Kidney (tissue), 14 donors: ENCODE results near the gene PXT1. TPM values are rescaled to one million over a fixed set of nuclear protein-coding genes. Genes with fewer than 3 reads are reported as not detected.

ENCODE experiments used
- DNase-seq, 5 donors: peaks; one replicate each; pipeline ENCODE4 v3.0.0-alpha.2; 2013 to 2020
- FAIRE-seq: peaks from 2 replicates; lab custom pipeline; 2012; peaks lifted over from hg19 to GRCh38; lab: Jason Lieb, UNC
- H3K27ac ChIP-seq, 2 donors: one replicate each; pipeline ENCODE4 v1.7.0; 2013; ENCODE audit warnings: low read depth in 2 of 2, low read length in 2 of 2, inconsistent platforms in 1 of 2
- H3K27me3 ChIP-seq: one replicate; pipeline ENCODE4 v1.7.1; 2013; ENCODE audit warnings: low read length, inconsistent platforms; ENCODE audit not compliant: control insufficient read depth, insufficient read depth
- H3K36me3 ChIP-seq, 3 donors: one replicate each; pipeline versions ENCODE4 v1.7.0 to v1.7.1; 2013; ENCODE audit warnings: low read length in 3 of 3, control low read depth in 1 of 3, inconsistent platforms in 1 of 3; ENCODE audit not compliant: insufficient read depth in 3 of 3, control insufficient read depth in 2 of 3
- H3K4me1 ChIP-seq, 3 donors: one replicate each; pipeline versions ENCODE4 v1.7.0 to v1.7.1; 2013; ENCODE audit warnings: low read length in 3 of 3, inconsistent platforms in 1 of 3, low read depth in 1 of 3; ENCODE audit not compliant: control insufficient read depth in 2 of 3, insufficient read depth in 2 of 3
- H3K4me3 ChIP-seq, 3 donors: one replicate each; pipeline versions ENCODE4 v1.7.0 to v1.8.1; 2013; ENCODE audit warnings: low read length in 3 of 3, control low read depth in 1 of 3, inconsistent platforms in 1 of 3
- H3K9ac ChIP-seq, 3 donors: one replicate each; pipeline versions ENCODE4 v1.7.0 to v1.7.1; 2013; ENCODE audit warnings: low read length in 3 of 3, control low read depth in 1 of 3, inconsistent platforms in 1 of 3
- H3K9me3 ChIP-seq, 3 donors: one replicate each; pipeline versions ENCODE4 v1.7.0 to v1.7.1; 2013; ENCODE audit warnings: low read length in 3 of 3, control low read depth in 1 of 3, inconsistent platforms in 1 of 3; ENCODE audit not compliant: control insufficient read depth in 2 of 3, insufficient read depth in 1 of 3
- CTCF ChIP-seq: IDR thresholded peaks from 3 replicates; pipeline ENCODE4 v1.5.1; 2012; ENCODE audit warnings: mild to moderate bottlenecking, moderate library complexity, borderline replicate concordance; ENCODE audit not compliant: insufficient read depth; ENCODE audit errors: extremely low read depth
- intact Hi-C: fragments of 100-400 bp; cut with DNase I; formaldehyde crosslinking; loops from one replicate; pipeline ENCODE4 v1.11.1; 2022
- polyA plus RNA-seq: library from polyadenylated mRNA; stranded (reverse); fragments of 350-450 nt; fragmentation: Illumina TruSeq; extraction: RNeasy Lipid Tissue Mini Kit (QIAGEN cat#74804); gene quantifications from one replicate; pipeline ENCODE4 v1.2.3, GENCODE V29; 2014; ENCODE audit warnings: low read depth, low replicate concordance; ENCODE audit not compliant: insufficient read depth
- total RNA-seq: library from RNA; stranded (reverse); fragmentation: NEBNext Ultra II Directional; extraction: Animal tissue kit (Norgen Biotek cat#: 25700); gene quantifications from one replicate; pipeline ENCODE4 v1.2.1, GENCODE V29; 2021
- donor health status: control.
- donor health status: control.
- donor health status: control.
- donor health status: control.
- donor health status: control.
- donor health status: DM: yes; HTN: yes; CAD: no.
- donor health status: Normal renal cell carcinoma (clear cell type).

PXT1 gene
- total and polyA plus RNA-seq, 2 donors from 2014 or later, result 0.13 TPM; not detected in 1

- Histone ChIP-seq H3K27ac (no peak overlapping the region), H3K4me3 (no peak overlapping the region), H3K9ac (no peak overlapping the region), H3K27me3 (no peaks in the 10 kb centered on the region), H3K9me3 (no peaks in the 10 kb centered on the region), H3K36me3 (no peaks in the 10 kb centered on the region), H3K4me1 (no peaks in the 10 kb centered on the region)
- no peak for TF ChIP-seq CTCF
- FAIRE-seq (no peak), DNase-seq (no peak)
- intact Hi-C loops, result no loop called here
Measured at GRCh38 chr6:36371211-36371610, 71.4 kb downstream of the PXT1 start.

DNA sequence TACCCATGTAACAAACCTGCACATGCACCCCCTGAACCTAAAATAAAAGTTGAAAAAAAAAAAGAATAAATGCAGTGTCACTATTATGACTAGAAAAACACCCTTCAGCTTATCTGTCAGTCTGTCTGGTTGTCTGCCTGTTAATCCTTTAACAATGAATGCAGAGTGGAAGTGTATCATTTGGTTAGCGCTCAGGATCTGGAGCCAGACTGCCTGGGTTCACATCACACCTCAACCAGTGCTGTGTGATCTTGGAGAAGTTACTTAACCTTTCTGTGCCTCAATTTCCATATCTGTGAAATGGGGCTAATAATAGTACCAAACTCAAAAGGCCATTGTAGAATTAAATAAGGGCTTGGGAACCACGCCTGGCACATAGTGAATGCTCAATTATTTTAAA is 72.0 kb downstream of the PXT1 start:
- no peak overlapping the region for H3K9ac ChIP-seq
- no peaks in the 10 kb centered on the region for H3K36me3 ChIP-seq
- FAIRE-seq (no peak), DNase-seq (no peak)
- H3K27me3 ChIP-seq, result no peaks in the 10 kb centered on the region
- no peak overlapping the region for H3K4me3 ChIP-seq
- no peak overlapping the region for H3K27ac ChIP-seq
- no peaks in the 10 kb centered on the region for H3K9me3 ChIP-seq
- TF ChIP-seq CTCF, result no peak
- intact Hi-C loops, result no loop called here
- H3K4me1 ChIP-seq, result no peaks in the 10 kb centered on the region

DNA sequence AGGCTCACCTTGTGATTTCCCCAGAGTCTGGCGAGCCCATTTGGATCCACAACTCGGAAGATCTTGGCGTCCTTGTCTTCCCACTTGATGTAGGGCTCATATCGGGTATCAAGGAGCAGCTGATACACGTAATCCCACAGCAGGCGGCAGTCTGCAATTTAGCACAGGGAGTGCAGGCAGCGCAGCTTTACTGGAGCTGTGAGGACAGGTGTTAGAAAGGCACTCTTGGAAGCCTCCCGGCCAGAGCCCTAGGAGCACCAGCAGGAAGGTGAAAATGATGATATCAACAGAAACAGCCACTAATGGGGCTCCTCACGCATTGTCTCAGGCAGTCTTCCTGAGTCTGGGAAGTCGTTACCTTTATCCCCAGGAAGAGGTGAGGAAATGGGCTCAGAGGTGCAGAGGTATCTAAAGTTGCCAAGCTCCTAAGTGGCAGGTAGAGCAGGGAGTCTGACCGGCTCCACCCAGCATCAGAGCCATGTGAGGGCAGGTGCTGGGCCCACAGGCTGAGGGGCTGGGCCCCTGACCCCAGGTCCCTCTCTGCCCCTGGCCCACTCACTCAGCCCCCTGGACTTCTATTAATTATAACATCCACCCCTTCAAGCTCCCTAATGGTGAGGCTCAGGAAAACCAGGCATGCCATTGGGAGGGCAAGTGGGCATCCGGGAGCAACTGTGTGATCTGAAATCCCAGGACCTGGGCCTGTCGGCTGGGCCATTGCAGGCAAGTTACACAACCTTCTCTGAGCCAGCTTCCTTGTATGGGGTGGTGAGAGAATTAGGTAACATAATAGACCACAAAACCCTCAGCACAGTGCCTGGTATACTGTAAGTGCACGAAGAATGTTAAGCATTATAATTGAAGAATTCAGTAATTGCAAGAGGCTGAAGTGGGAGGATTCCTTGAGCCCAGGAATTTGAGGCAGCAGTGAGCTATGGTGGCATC is 73.5 kb downstream of the PXT1 start:
- DNase-seq (peak in 1 of 5 donors; percentile 30), FAIRE-seq (no peak)
- H3K4me3 ChIP-seq, result no peak overlapping the region
- no peaks in the 10 kb centered on the region for H3K4me1 ChIP-seq
- no peaks in the 10 kb centered on the region for H3K27me3 ChIP-seq
- no peak overlapping the region for H3K27ac ChIP-seq
- no peak overlapping the region for H3K9ac ChIP-seq
- H3K9me3 ChIP-seq, result no peaks in the 10 kb centered on the region
- no peaks in the 10 kb centered on the region for H3K36me3 ChIP-seq
- no peak for TF ChIP-seq CTCF
- intact Hi-C loops, result no loop called here
